GM21360 (cell line): ENCODE results near the gene PER1.
A peak's percentile ranks its signal among the peaks of the same experiment; 100 is the strongest.

Experiments
- ATAC-seq: cut with Tn5 transposase; IDR thresholded peaks from one replicate; pipeline ENCODE4 v1.9.1; 2021; ENCODE audit warnings: mild to moderate bottlenecking, moderate library complexity; ENCODE audit not compliant: unreplicated experiment

PER1 gene

GRCh38 chr17:8142158-8142886, 9.9 kb downstream of the PER1 start:
- ATAC-seq = no peak

- no peak for ATAC-seq
These were observed 10.5 kb downstream of the PER1 start for GRCh38 chr17:8141741-8142140.

- no peak for ATAC-seq
These were observed 11.2 kb downstream of the PER1 start for GRCh38 chr17:8141045-8141444.

GRCh38 chr17:8140065-8141029, 11.9 kb downstream of the PER1 start:
- no peak for ATAC-seq

- ATAC-seq = peak; percentile 80
These were observed 13.4 kb downstream of the PER1 start for GRCh38 chr17:8138672-8139371.

- ATAC-seq = no peak
These were observed 13.9 kb downstream of the PER1 start for GRCh38 chr17:8138374-8138671.

GRCh38 chr17:8137645-8138373, 14.4 kb downstream of the PER1 start:
- no peak for ATAC-seq

- ATAC-seq = no peak
These were observed 18.3 kb downstream of the PER1 start for GRCh38 chr17:8133941-8134340.

GRCh38 chr17:8133399-8133798, 18.8 kb downstream of the PER1 start:
- no peak for ATAC-seq

- ATAC-seq = no peak
These were observed 20.3 kb downstream of the PER1 start for GRCh38 chr17:8131844-8132441.

GRCh38 chr17:8128125-8128784, 23.9 kb downstream of the PER1 start:
- ATAC-seq = no peak

- no peak for ATAC-seq
These were observed 25.6 kb downstream of the PER1 start for GRCh38 chr17:8126491-8127066.

- ATAC-seq = no peak
These were observed 26.2 kb downstream of the PER1 start for GRCh38 chr17:8125947-8126490.

- no peak for ATAC-seq
These were observed 26.9 kb downstream of the PER1 start for GRCh38 chr17:8125154-8125946.

GRCh38 chr17:8124350-8125153, 27.7 kb downstream of the PER1 start:
- no peak for ATAC-seq

GRCh38 chr17:8123695-8124349, 28.4 kb downstream of the PER1 start, which contains the start of gene HES7:
TSS of gene HES7 (minus strand) at chr17:8124106. CDS start at chr17:8124084, 22 bp downstream.
- no peak for ATAC-seq
